KMS-11 (cell line): ENCODE measurements around the gene TRIM36.

Experiments
- H2AFZ ChIP-seq: fragments of 200-600 bp; sonication (generic); 2 replicates; pipeline ENCODE4 v1.6.1; 2016; ENCODE audit warnings: antibody characterized with exemption, mixed run types, low read depth
- H3K27ac ChIP-seq: fragments of 200-600 bp; sonication (generic); 2 replicates; pipeline ENCODE4 v1.6.1; 2016; ENCODE audit warnings: mild to moderate bottlenecking, mixed run types
- H3K27me3 ChIP-seq: fragments of 200-600 bp; sonication (generic); 2 replicates; pipeline ENCODE4 v1.6.1; 2017; ENCODE audit warnings: mild to moderate bottlenecking, low read depth, mixed run types, moderate library complexity; ENCODE audit not compliant: insufficient read depth
- H3K36me3 ChIP-seq: fragments of 200-600 bp; sonication (generic); 2 replicates; pipeline ENCODE4 v1.6.1; 2017; ENCODE audit warnings: mild to moderate bottlenecking, mixed run types; ENCODE audit not compliant: insufficient read depth
- H3K4me1 ChIP-seq: fragments of 200-600 bp; sonication (generic); 2 replicates; pipeline ENCODE4 v1.6.1; 2016; ENCODE audit warnings: mild to moderate bottlenecking, low read depth, mixed run types; ENCODE audit not compliant: poor library complexity, severe bottlenecking
- H3K4me2 ChIP-seq: fragments of 200-600 bp; sonication (generic); 2 replicates; pipeline ENCODE4 v1.7.0; 2016; ENCODE audit warnings: mild to moderate bottlenecking, mixed run types
- H3K4me3 ChIP-seq: fragments of 200-600 bp; sonication (generic); IDR thresholded peaks from 2 replicates; pipeline ENCODE4 v1.6.1; 2017; ENCODE audit warnings: low read depth, low read length, mixed read lengths; ENCODE audit not compliant: insufficient read depth
- H3K79me2 ChIP-seq: fragments of 200-600 bp; sonication (generic); 2 replicates; pipeline ENCODE4 v1.6.1; 2016; ENCODE audit warnings: low read depth, mixed run types; ENCODE audit not compliant: insufficient read depth
- H3K9ac ChIP-seq: fragments of 200-600 bp; sonication (generic); 2 replicates; pipeline ENCODE4 v1.6.1; 2016; ENCODE audit warnings: mild to moderate bottlenecking, mixed run types
- H4K20me1 ChIP-seq: fragments of 200-600 bp; sonication (generic); 2 replicates; pipeline ENCODE4 v1.6.1; 2016; ENCODE audit warnings: mild to moderate bottlenecking, mixed run types; ENCODE audit not compliant: insufficient read depth
- TF ChIP-seq, protein P1 (sequence below): fragments of 200-600 bp; sonication (generic); conservative IDR thresholded peaks from 2 replicates; pipeline ENCODE4 v1.6.1; 2017; ENCODE audit warnings: low read depth, mild to moderate bottlenecking, antibody characterized with exemption, low read length, moderate library complexity, mixed read lengths

TRIM36 gene

GRCh38 chr5:115191474-115192031 lies 21.8 kb upstream of the TRIM36 start:
- Histone ChIP-seq H3K9ac (no peak overlapping the region), H4K20me1 (no peaks in the 10 kb centered on the region), H3K27me3 (no peaks in the 10 kb centered on the region), H3K79me2 (no peaks in the 10 kb centered on the region), H3K36me3 (no peaks in the 10 kb centered on the region), H3K27ac (no peak overlapping the region), H3K4me1 (peaks cover 6% of the 10 kb centered on the region), H3K4me2 (no peak overlapping the region), H3K4me3 (no peak overlapping the region), H2AFZ (no peak overlapping the region)
- TF ChIP-seq, protein P1, sequence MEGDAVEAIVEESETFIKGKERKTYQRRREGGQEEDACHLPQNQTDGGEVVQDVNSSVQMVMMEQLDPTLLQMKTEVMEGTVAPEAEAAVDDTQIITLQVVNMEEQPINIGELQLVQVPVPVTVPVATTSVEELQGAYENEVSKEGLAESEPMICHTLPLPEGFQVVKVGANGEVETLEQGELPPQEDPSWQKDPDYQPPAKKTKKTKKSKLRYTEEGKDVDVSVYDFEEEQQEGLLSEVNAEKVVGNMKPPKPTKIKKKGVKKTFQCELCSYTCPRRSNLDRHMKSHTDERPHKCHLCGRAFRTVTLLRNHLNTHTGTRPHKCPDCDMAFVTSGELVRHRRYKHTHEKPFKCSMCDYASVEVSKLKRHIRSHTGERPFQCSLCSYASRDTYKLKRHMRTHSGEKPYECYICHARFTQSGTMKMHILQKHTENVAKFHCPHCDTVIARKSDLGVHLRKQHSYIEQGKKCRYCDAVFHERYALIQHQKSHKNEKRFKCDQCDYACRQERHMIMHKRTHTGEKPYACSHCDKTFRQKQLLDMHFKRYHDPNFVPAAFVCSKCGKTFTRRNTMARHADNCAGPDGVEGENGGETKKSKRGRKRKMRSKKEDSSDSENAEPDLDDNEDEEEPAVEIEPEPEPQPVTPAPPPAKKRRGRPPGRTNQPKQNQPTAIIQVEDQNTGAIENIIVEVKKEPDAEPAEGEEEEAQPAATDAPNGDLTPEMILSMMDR, result no peak

- Histone ChIP-seq H3K27me3 (no peaks in the 10 kb centered on the region), H3K9ac (no peak overlapping the region), H3K4me2 (no peak overlapping the region), H3K4me1 (peaks cover 6% of the 10 kb centered on the region), H3K4me3 (no peak overlapping the region), H4K20me1 (no peaks in the 10 kb centered on the region), H3K27ac (no peak overlapping the region), H3K36me3 (no peaks in the 10 kb centered on the region), H3K79me2 (no peaks in the 10 kb centered on the region), H2AFZ (no peak overlapping the region)
- TF ChIP-seq, protein P1, result no peak
These were observed 20.7 kb upstream of the TRIM36 start for GRCh38 chr5:115190388-115190787.

GRCh38 chr5:115189866-115190265 lies 20.2 kb upstream of the TRIM36 start:
- Histone ChIP-seq H3K27me3 (no peaks in the 10 kb centered on the region), H3K79me2 (no peaks in the 10 kb centered on the region), H3K27ac (no peak overlapping the region), H3K36me3 (no peaks in the 10 kb centered on the region), H3K4me2 (no peak overlapping the region), H3K4me3 (no peak overlapping the region), H3K4me1 (peaks cover 3% of the 10 kb centered on the region), H4K20me1 (no peaks in the 10 kb centered on the region), H3K9ac (no peak overlapping the region), H2AFZ (no peak overlapping the region)
- TF ChIP-seq, protein P1, result no peak

- Histone ChIP-seq H3K4me3 (no peak overlapping the region), H3K9ac (no peak overlapping the region), H3K36me3 (no peaks in the 10 kb centered on the region), H2AFZ (no peak overlapping the region), H4K20me1 (no peaks in the 10 kb centered on the region), H3K4me1 (no peaks in the 10 kb centered on the region), H3K27me3 (no peaks in the 10 kb centered on the region), H3K27ac (no peak overlapping the region), H3K79me2 (no peaks in the 10 kb centered on the region), H3K4me2 (no peak overlapping the region)
- TF ChIP-seq, protein P1, result no peak
These were observed 17.1 kb upstream of the TRIM36 start for GRCh38 chr5:115186794-115187193.
